Pancreas (tissue), 10 donors: ENCODE measurements around the gene PUM2. TPM values are rescaled to one million over a fixed set of nuclear protein-coding genes. Genes with fewer than 3 reads are reported as not detected.

Experiments used
- ATAC-seq, 4 donors: fragments of 200-7000 bp; cut with Tn5 transposase; one replicate each; pipeline versions ENCODE4 v1.8.0 to v1.9.1; 2020; ENCODE audit warnings: mild to moderate bottlenecking in 4 of 4, moderate library complexity in 4 of 4
- DNase-seq, 6 donors: peaks; one replicate each; pipeline ENCODE4 v3.0.0-alpha.2; 2020
- FAIRE-seq: peaks from 2 replicates; lab custom pipeline; 2012; peaks lifted over from hg19 to GRCh38; lab: Jason Lieb, UNC
- H3K27ac ChIP-seq, 4 donors: fragments of 200-600 bp; sonication (generic); 1 replicate in 3 of 4; 2 replicates in 1 of 4; pipeline versions ENCODE4 v1.5.0 to v1.8.0; 2020
- H3K27me3 ChIP-seq, 4 donors: fragments of 200-600 bp; one replicate each; pipeline ENCODE4 v1.8.0; 2021
- H3K36me3 ChIP-seq, 3 donors: fragments of 200-600 bp; sonication (generic) in 1 of 3; one replicate each; pipeline versions ENCODE4 v1.5.0 to v1.8.0; 2020 to 2021
- H3K4me1 ChIP-seq, 3 donors: fragments of 200-600 bp; one replicate each; pipeline ENCODE4 v1.8.0; 2021
- H3K4me3 ChIP-seq, 4 donors: fragments of 200-600 bp; sonication (generic) in 2 of 4; one replicate each; pipeline versions ENCODE4 v1.5.0 to v1.8.0; 2020 to 2021
- H3K9me3 ChIP-seq, 4 donors: fragments of 200-600 bp; one replicate each; pipeline ENCODE4 v1.8.0; 2021
- WGBS, 2 donors: extraction: QIAGEN DNeasy Blood & Tissue Kit; methylation state at CpG; one replicate each; pipeline ENCODE4 v1.1.7; 2013; 5-methylcytosine and 5-hydroxymethylcytosine counted together
- intact Hi-C, 3 donors: fragments of 100-400 bp; cut with DNase I; formaldehyde crosslinking; loops; one replicate each; pipeline versions ENCODE4 v1.11.1 to v1.14.2; 2022
- polyA plus RNA-seq, 2 donors: library from polyadenylated mRNA; stranded (reverse); fragments of 200-250 nt; gene quantifications; one replicate each; pipeline ENCODE4 v1.2.3, GENCODE V29; 2013
- total RNA-seq, 6 donors: library from RNA; stranded (reverse); fragmentation: NEBNext Ultra II Directional in 4 of 6; extraction: Animal tissue kit (Norgen Biotek cat#: 25700) in 4 of 6; gene quantifications; one replicate each; pipeline versions ENCODE4 v1.2.1 to v1.2.4, GENCODE V29; 2021 to 2023
- TF ChIP-seq, protein P1 (sequence below), 4 donors: fragments of 200-600 bp; sonication (generic) in 3 of 4; IDR thresholded peaks; one replicate each; pipeline versions ENCODE4 v1.5.0 to v1.8.0; 2021; ENCODE audit warnings: antibody characterized with exemption in 4 of 4
- donor health status: healthy with polysubstance abuse.
- donor health status: DM: no; HTN: no; CAD: no; lungs with moderate emphysema.
- donor health status: DM: no; HTN: no; CAD: no.
- donor health status: control.
- donor health status: control.
- donor health status: Bipolar disorder and iron deficiency.
- donor health status: DM: yes; HTN: yes; CAD: no.
- donor health status: DM: no; HTN: no; CAD: no.
- donor health status: DM: no; HTN: no; CAD: no.
- donor health status: DM: yes; HTN: yes; CAD: no.

Gene PUM2, protein sequence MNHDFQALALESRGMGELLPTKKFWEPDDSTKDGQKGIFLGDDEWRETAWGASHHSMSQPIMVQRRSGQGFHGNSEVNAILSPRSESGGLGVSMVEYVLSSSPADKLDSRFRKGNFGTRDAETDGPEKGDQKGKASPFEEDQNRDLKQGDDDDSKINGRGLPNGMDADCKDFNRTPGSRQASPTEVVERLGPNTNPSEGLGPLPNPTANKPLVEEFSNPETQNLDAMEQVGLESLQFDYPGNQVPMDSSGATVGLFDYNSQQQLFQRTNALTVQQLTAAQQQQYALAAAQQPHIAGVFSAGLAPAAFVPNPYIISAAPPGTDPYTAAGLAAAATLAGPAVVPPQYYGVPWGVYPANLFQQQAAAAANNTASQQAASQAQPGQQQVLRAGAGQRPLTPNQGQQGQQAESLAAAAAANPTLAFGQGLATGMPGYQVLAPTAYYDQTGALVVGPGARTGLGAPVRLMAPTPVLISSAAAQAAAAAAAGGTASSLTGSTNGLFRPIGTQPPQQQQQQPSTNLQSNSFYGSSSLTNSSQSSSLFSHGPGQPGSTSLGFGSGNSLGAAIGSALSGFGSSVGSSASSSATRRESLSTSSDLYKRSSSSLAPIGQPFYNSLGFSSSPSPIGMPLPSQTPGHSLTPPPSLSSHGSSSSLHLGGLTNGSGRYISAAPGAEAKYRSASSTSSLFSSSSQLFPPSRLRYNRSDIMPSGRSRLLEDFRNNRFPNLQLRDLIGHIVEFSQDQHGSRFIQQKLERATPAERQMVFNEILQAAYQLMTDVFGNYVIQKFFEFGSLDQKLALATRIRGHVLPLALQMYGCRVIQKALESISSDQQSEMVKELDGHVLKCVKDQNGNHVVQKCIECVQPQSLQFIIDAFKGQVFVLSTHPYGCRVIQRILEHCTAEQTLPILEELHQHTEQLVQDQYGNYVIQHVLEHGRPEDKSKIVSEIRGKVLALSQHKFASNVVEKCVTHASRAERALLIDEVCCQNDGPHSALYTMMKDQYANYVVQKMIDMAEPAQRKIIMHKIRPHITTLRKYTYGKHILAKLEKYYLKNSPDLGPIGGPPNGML
- total RNA-seq (10 to 100 TPM; 36.3 to 70.2 (median 44.2) TPM), polyA plus RNA-seq (10 to 100 TPM; 17.0 to 23.4 TPM)

DNA sequence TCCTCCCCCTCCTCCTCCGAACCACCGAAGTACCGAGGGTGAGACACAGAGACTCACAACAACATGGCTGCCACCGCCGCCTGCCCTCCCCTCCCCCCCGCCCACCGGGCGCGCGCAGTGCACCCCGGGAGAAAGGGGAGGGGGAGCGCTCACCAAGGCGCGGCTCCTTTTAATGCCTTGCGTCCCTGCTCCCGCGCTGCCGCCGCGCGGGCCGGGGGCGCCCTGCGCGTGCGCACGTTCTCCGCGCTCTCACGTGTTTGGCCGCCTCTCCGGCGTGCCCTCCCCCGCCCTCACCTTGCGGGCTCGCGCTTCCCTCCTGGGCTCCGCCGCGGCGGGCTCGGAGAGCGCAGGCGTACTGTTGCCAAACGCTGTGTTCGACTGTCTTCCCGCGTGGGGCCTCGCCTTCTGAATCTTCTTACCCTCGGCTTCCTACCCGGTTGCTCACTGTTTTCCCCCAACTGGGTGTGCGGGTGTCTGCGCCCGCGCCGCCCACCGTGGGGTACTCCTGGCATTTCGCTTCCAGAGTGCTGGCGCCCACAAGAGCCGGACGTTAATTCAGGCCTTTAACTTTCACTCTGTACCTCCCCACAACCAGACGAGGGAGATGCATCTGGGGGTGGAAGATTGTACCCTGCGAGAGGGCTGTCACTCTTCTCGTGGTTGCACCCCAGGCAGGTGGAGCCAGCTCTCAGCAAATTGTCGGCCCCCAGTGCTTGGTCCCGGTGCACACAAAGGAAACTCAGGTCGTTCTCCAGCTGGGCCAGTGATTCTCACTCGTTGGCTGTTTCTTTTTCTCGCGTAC, at the start of gene PUM2:
Gene PUM2 (minus strand): TSS at position 92 of the 802 bp plus-strand sequence. CDS start 23,484 bp downstream, outside the sequence.
- intact Hi-C loops: no loop called here
- TF ChIP-seq, protein P1, sequence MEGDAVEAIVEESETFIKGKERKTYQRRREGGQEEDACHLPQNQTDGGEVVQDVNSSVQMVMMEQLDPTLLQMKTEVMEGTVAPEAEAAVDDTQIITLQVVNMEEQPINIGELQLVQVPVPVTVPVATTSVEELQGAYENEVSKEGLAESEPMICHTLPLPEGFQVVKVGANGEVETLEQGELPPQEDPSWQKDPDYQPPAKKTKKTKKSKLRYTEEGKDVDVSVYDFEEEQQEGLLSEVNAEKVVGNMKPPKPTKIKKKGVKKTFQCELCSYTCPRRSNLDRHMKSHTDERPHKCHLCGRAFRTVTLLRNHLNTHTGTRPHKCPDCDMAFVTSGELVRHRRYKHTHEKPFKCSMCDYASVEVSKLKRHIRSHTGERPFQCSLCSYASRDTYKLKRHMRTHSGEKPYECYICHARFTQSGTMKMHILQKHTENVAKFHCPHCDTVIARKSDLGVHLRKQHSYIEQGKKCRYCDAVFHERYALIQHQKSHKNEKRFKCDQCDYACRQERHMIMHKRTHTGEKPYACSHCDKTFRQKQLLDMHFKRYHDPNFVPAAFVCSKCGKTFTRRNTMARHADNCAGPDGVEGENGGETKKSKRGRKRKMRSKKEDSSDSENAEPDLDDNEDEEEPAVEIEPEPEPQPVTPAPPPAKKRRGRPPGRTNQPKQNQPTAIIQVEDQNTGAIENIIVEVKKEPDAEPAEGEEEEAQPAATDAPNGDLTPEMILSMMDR (IDR thresholded peaks at IDR 0.05): no peak

DNA sequence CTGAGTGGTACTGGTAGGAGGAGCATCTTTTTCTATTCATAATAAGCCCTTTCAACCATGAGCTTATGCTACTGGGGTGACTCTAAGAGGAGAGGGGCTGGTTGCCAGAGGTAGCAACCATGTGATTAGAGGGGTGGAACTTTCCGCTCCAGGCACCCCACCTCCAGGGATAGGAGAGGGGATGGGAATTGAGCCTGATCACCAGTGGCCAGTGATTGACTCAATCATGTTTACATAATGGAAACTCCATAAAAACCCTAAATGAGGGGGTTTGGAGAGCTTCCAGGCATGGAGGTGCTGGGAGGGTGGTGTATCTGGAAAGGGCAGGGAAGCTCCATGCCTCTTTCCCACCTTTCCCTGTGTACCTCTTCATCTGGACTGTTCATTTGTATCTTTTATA, 49.7 kb upstream of the PUM2 start:
- H3K36me3 ChIP-seq: no peaks in the 10 kb centered on the region
- intact Hi-C loops: no loop called here
- no peak for ATAC-seq
- TF ChIP-seq, protein P1 (IDR thresholded peaks at IDR 0.05): no peak
- H3K4me1 ChIP-seq: no peaks in the 10 kb centered on the region
- 88 to 93% methylated on average over 1 of the region's 1 CpG for WGBS, 2 donors
- H3K4me3 ChIP-seq: no peak overlapping the region
- DNase-seq: no peak
- H3K9me3 ChIP-seq: no peaks in the 10 kb centered on the region
- H3K27ac ChIP-seq: no peak overlapping the region
- no peaks in the 10 kb centered on the region for H3K27me3 ChIP-seq
- no peak for FAIRE-seq

More for the DNA sequence above, at the start of gene PUM2:
- WGBS, 2 donors: 0 to 1% methylated on average over 42 to 64 of the region's 70 CpGs
- H3K27me3 ChIP-seq: no peaks in the 10 kb centered on the region
- DNase-seq (peak; percentile 92 to 97 (median 95)), FAIRE-seq (no peak), ATAC-seq (peak; percentile 89 to 96 (median 92))
- no peaks in the 10 kb centered on the region for H3K36me3 ChIP-seq
- H3K9me3 ChIP-seq: no peaks in the 10 kb centered on the region
- H3K4me3 ChIP-seq: peak within 1 kb of the TSS; percentile 73 to 87 (median 80)
- H3K27ac ChIP-seq: peak within 1 kb of the TSS; percentile 95 to 96 (median 96)
- peaks cover 17 to 38% (median 33%) of the 10 kb centered on the region in 3 donors for H3K4me1 ChIP-seq

DNA sequence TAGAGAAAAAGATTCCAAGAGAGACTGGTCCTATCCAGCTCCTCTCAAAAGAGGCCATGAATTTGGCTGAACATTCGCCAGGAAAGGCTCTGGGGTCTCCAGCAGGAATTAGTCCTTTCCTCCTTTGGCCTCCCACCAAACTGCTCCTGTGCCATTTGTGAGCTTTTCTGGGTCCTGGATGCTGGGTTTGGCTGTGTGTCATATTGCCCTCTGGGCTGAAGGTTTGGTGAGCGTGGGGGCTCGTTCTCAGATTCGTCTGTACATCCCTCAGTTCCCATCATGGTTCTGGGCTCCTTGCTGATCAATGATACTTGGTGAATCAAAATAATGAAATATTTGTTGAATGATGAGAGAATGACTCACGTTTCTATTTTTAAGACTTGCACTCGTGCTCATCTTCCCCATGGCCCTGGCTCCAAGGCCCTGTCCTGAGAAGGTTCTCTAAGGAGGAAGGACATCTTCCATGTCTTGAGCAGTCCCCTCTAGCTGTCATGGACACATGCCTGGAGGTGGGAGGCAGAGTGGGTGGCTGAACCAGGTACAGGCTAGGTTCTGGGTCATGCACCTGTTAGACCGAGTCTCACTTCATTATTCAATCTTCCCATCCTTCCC, 48.4 kb upstream of the PUM2 start:
- H3K27ac ChIP-seq: no peak overlapping the region
- no peaks in the 10 kb centered on the region for H3K9me3 ChIP-seq
- WGBS, 2 donors: 65 to 70% methylated on average over 7 of the region's 7 CpGs
- H3K36me3 ChIP-seq: no peaks in the 10 kb centered on the region
- no peaks in the 10 kb centered on the region for H3K27me3 ChIP-seq
- no peaks in the 10 kb centered on the region for H3K4me1 ChIP-seq
- no peak for FAIRE-seq
- DNase-seq: no peak
- intact Hi-C loops: loop anchor here in 1 of 3 donors (5.0 kb wide), 1 partner anchor 243 kb away; no protein-coding TSS in a partner anchor
- TF ChIP-seq, protein P1 (IDR thresholded peaks at IDR 0.05): no peak
- H3K4me3 ChIP-seq: no peak overlapping the region
- no peak for ATAC-seq

DNA sequence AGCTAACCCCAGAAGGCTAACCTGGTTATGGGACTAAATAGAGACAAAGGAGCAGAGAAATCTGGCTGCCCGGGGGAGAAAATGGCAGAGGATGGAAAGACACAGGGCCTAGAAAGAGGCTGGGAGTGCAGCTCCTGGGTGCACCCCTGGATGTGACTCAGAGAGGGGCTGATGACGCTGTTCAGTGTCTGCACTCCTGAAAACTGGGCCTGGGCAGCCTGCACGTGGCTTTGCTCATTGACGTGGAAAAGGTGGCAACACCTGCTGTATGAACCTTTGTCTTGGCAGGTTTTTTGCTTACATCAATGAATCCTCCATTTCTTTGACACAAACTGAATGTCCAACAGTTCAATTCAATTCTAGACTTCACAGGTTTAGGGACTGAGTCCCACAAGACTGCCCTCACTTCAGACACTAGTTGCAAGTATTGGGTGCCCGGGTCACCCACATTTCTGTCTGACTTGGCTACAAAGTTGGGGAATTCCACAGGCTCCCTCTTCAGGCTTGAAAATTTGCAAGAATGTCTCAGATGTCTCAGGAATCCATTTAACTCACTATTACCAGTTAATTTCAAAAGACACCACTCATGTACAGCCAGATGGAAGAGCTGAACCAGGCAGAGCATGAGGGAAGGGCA, 47.3 kb upstream of the PUM2 start:
- H3K27ac ChIP-seq: no peak overlapping the region
- 71 to 82% methylated on average over 5 of the region's 5 CpGs for WGBS, 2 donors
- ATAC-seq (no peak), FAIRE-seq (no peak), DNase-seq (no peak)
- no peaks in the 10 kb centered on the region for H3K4me1 ChIP-seq
- intact Hi-C loops: loop anchor here in 1 of 3 donors (5.0 kb wide), 1 partner anchor 244 kb away; no protein-coding TSS in a partner anchor
- no peak overlapping the region for H3K4me3 ChIP-seq
- H3K36me3 ChIP-seq: no peaks in the 10 kb centered on the region
- H3K9me3 ChIP-seq: no peaks in the 10 kb centered on the region
- no peaks in the 10 kb centered on the region for H3K27me3 ChIP-seq
- TF ChIP-seq, protein P1 (IDR thresholded peaks at IDR 0.05): no peak
